ENCODE measurements around the gene HECTD1.
"Not testable (repeated sequence)": the region's sequence is repeated elsewhere in the genome, so short reads cannot be mapped to it uniquely, and the experiment has no call there.

The HECTD1 gene

GRCh38 chr14:31228533-31228932, 20.9 kb upstream of the HECTD1 start:
- DNase-seq (ENCODE audit: low read depth), result no peak

- DNase-seq (ENCODE audit: low read depth), result no peak
These were observed 17.2 kb upstream of the HECTD1 start for GRCh38 chr14:31224808-31225207.

- DNase-seq (ENCODE audit: low read depth), result no peak
These were observed 15.7 kb upstream of the HECTD1 start for GRCh38 chr14:31223331-31223730.

- DNase-seq (ENCODE audit: low read depth), result no peak
These were observed 15.2 kb upstream of the HECTD1 start for GRCh38 chr14:31222834-31223233.

GRCh38 chr14:31221266-31221665, 13.7 kb upstream of the HECTD1 start:
- DNase-seq (ENCODE audit: low read depth), result no peak

- no peak for DNase-seq (ENCODE audit: low read depth)
These were observed 11.6 kb upstream of the HECTD1 start for GRCh38 chr14:31219169-31219568.

GRCh38 chr14:31216359-31216758, 8.8 kb upstream of the HECTD1 start:
- no peak for DNase-seq (ENCODE audit: low read depth)

- no peak for DNase-seq (ENCODE audit: low read depth)
These were observed 5.3 kb upstream of the HECTD1 start for GRCh38 chr14:31212893-31213292.

GRCh38 chr14:31209605-31210004, 2.0 kb upstream of the HECTD1 start:
- no peak for DNase-seq (ENCODE audit: low read depth)

- DNase-seq (ENCODE audit: low read depth), result no peak
These were observed 1.2 kb upstream of the HECTD1 start for GRCh38 chr14:31208546-31209424.

GRCh38 chr14:31207287-31207754, 272 bp downstream of the HECTD1 start:
- DNase-seq (ENCODE audit: low read depth), result no peak

- peak; percentile 26 for DNase-seq (ENCODE audit: low read depth)
These were observed 882 bp downstream of the HECTD1 start for GRCh38 chr14:31206536-31207286.

- DNase-seq (ENCODE audit: low read depth), result no peak
These were observed 1.7 kb downstream of the HECTD1 start for GRCh38 chr14:31205681-31206535.

- no peak for DNase-seq (ENCODE audit: low read depth)
These were observed 2.7 kb downstream of the HECTD1 start for GRCh38 chr14:31204593-31205534.

- DNase-seq (ENCODE audit: low read depth), result not testable (repeated sequence)
These were observed 3.5 kb downstream of the HECTD1 start for GRCh38 chr14:31203899-31204592.

GRCh38 chr14:31203414-31203742, 4.2 kb downstream of the HECTD1 start:
- no peak for DNase-seq (ENCODE audit: low read depth)

GRCh38 chr14:31201111-31201510, 6.5 kb downstream of the HECTD1 start:
- no peak for DNase-seq (ENCODE audit: low read depth)

GRCh38 chr14:31200702-31200990, 6.9 kb downstream of the HECTD1 start:
- DNase-seq (ENCODE audit: low read depth), result no peak

- no peak for DNase-seq (ENCODE audit: low read depth)
These were observed 9.9 kb downstream of the HECTD1 start for GRCh38 chr14:31197671-31198070.

GRCh38 chr14:31196839-31197492, 10.6 kb downstream of the HECTD1 start:
- no peak for DNase-seq (ENCODE audit: low read depth)
